ENCODE measurements around the gene ADSL.

DNA sequence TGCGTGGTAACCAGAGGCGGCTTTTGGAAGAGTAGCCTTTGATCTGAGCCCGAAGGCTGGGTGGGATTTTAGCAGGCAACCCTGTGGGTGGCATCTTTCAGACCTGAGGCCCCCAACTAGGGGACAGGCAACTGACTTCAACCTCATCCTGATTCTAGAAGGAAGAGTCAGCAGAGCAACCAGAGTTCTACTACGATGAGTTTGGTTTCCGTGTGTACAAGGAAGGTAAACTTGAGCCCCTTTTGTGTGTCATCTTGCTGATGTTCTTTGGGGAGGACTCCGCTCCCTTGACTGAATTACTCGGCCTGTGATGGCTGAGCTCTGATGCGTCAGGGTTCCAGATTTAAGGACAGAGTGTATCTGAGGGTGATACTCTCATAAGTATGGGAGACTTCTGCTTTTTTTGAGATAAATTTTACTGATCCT lies 55.7 kb downstream of the ADSL start:
- TF ChIP-seq, protein P1, sequence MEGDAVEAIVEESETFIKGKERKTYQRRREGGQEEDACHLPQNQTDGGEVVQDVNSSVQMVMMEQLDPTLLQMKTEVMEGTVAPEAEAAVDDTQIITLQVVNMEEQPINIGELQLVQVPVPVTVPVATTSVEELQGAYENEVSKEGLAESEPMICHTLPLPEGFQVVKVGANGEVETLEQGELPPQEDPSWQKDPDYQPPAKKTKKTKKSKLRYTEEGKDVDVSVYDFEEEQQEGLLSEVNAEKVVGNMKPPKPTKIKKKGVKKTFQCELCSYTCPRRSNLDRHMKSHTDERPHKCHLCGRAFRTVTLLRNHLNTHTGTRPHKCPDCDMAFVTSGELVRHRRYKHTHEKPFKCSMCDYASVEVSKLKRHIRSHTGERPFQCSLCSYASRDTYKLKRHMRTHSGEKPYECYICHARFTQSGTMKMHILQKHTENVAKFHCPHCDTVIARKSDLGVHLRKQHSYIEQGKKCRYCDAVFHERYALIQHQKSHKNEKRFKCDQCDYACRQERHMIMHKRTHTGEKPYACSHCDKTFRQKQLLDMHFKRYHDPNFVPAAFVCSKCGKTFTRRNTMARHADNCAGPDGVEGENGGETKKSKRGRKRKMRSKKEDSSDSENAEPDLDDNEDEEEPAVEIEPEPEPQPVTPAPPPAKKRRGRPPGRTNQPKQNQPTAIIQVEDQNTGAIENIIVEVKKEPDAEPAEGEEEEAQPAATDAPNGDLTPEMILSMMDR (IDR thresholded peaks at IDR 0.05) = no peak
- TF ChIP-seq ZFX (IDR thresholded peaks at IDR 0.05; ENCODE audit: borderline replicate concordance) = no peak

Data from 22Rv1 (cell line).